Ectodermal cell (in vitro differentiated cells): ENCODE data around the gene ARHGEF28.

Source experiments
- H3K27ac ChIP-seq: 2 replicates; pipeline ENCODE4 v1.7.0; 2013; ENCODE audit warnings: mild to moderate bottlenecking, low read depth, low read length; ENCODE audit not compliant: insufficient read depth, poor library complexity, severe bottlenecking
- H3K27me3 ChIP-seq: 2 replicates; pipeline ENCODE4 v1.7.0; 2013; ENCODE audit warnings: mild to moderate bottlenecking, low read length; ENCODE audit not compliant: insufficient read depth, control insufficient read depth, poor library complexity, severe bottlenecking
- H3K36me3 ChIP-seq: one replicate; pipeline ENCODE4 v1.7.0; 2013; ENCODE audit warnings: low read length; ENCODE audit not compliant: control insufficient read depth, insufficient read depth
- H3K4me1 ChIP-seq: one replicate; pipeline ENCODE4 v1.7.0; 2013; ENCODE audit warnings: low read length; ENCODE audit not compliant: control insufficient read depth, insufficient read depth
- H3K4me3 ChIP-seq: 2 replicates; pipeline ENCODE4 v1.7.0; 2013; ENCODE audit warnings: low read depth, low read length, control low read depth; ENCODE audit not compliant: insufficient read depth
- H3K9me3 ChIP-seq: 2 replicates; pipeline ENCODE4 v1.7.0; 2013; ENCODE audit warnings: mild to moderate bottlenecking, low read length, moderate library complexity; ENCODE audit not compliant: control insufficient read depth
- WGBS, 2 experiments: methylation state at CpG; one replicate each; pipeline ENCODE4 v1.1.7; 2013; ENCODE audit warnings: missing lambda C conversion rate in 2 of 2; 5-methylcytosine and 5-hydroxymethylcytosine counted together

The ARHGEF28 gene

GRCh38 chr5:73638344-73639095, 12.5 kb downstream of the ARHGEF28 start:
- no peaks in the 10 kb centered on the region for H3K27me3 ChIP-seq
- no peak overlapping the region for H3K4me3 ChIP-seq
- H3K9me3 ChIP-seq, result no peaks in the 10 kb centered on the region
- 87% methylated on average over 3 of the region's 4 CpGs; no CpG with 5 or more reads in 1 of the 2 experiments for WGBS, 2 experiments
- no peak overlapping the region for H3K27ac ChIP-seq
- H3K4me1 ChIP-seq, result no peaks in the 10 kb centered on the region
- no peaks in the 10 kb centered on the region for H3K36me3 ChIP-seq

DNA sequence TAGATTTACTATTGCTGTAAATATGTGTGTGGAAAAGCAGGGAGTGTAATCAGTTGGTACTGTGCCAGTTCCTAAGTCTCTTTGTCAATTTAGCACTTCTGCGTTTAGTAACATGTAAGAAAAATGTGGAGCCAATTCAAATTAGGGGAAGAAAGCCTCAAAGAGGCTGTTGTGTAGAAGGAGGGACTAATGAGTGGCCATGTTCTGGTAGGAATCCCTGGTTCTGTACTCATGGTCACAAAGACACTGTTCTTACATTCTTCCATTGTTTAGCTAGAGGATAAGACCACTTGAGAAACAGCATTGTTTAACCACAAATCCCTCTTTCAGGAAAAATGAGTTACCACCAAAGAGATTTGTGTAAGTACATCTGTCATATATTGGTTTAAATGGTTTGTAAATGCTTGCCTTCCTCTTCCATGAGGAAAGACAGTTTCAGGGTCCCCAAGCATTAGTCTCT, 14.9 kb downstream of the ARHGEF28 start:
- H3K27ac ChIP-seq, result no peak overlapping the region
- no peaks in the 10 kb centered on the region for H3K4me1 ChIP-seq
- 81 to 82% methylated on average over 1 of the region's 1 CpG for WGBS, 2 experiments
- H3K36me3 ChIP-seq, result no peaks in the 10 kb centered on the region
- H3K9me3 ChIP-seq, result no peaks in the 10 kb centered on the region
- no peak overlapping the region for H3K4me3 ChIP-seq
- H3K27me3 ChIP-seq, result no peaks in the 10 kb centered on the region

DNA sequence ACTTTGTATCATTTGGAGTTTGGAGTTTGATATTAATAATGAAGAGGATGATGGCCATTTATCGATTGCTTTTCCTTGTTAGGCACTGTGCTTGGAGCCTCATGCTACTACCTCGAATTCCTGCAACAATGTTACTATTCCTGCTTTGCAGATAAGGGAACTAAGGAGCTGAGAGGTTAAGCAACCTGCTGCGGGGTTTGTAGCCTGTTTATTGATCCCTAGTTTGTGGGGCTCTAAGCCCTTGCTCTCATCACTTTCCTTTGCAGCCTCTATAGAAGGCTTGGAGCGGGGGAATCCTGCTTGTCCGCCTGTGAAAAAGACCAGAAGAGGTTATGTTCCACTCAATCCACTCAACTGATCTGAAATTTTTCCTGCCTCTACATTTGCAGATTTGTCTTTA, 15.8 kb downstream of the ARHGEF28 start:
- Histone ChIP-seq H3K4me3 (no peak overlapping the region), H3K9me3 (no peaks in the 10 kb centered on the region), H3K4me1 (no peaks in the 10 kb centered on the region), H3K27me3 (no peaks in the 10 kb centered on the region), H3K36me3 (no peaks in the 10 kb centered on the region), H3K27ac (no peak overlapping the region)
- 75 to 80% methylated on average over 5 of the region's 5 CpGs for WGBS, 2 experiments

GRCh38 chr5:73642344-73642743, 16.3 kb downstream of the ARHGEF28 start:
- WGBS, 2 experiments, result 82 to 89% methylated on average over 4 of the region's 4 CpGs
- no peak overlapping the region for H3K4me3 ChIP-seq
- no peaks in the 10 kb centered on the region for H3K4me1 ChIP-seq
- H3K27ac ChIP-seq, result no peak overlapping the region
- no peaks in the 10 kb centered on the region for H3K36me3 ChIP-seq
- H3K27me3 ChIP-seq, result no peaks in the 10 kb centered on the region
- H3K9me3 ChIP-seq, result no peaks in the 10 kb centered on the region

GRCh38 chr5:73644385-73644963, 18.5 kb downstream of the ARHGEF28 start:
- no peak overlapping the region for H3K27ac ChIP-seq
- H3K4me3 ChIP-seq, result no peak overlapping the region
- H3K9me3 ChIP-seq, result no peaks in the 10 kb centered on the region
- no peaks in the 10 kb centered on the region for H3K27me3 ChIP-seq
- 76 to 77% methylated on average over 3 of the region's 3 CpGs for WGBS, 2 experiments
- H3K36me3 ChIP-seq, result no peaks in the 10 kb centered on the region
- H3K4me1 ChIP-seq, result no peaks in the 10 kb centered on the region

DNA sequence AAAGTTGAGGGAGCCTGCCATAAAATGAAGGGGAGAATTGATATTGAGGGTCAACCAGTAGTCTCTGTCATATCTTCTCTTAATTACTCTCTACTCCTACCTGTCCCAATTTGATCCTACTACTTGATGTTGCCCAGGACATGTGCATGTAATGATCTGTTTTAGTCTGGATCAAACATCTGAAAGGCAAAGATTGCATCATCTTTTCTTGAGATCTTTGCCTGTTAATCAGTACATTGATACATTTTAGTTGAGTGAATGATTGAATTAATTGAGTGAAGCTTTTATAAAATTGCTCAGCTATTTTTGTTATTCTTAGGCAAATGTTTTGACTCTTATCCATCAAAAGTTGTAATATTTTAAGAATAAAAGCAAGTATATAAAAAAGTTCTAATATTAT, 21.7 kb downstream of the ARHGEF28 start:
- Histone ChIP-seq H3K27me3 (no peaks in the 10 kb centered on the region), H3K36me3 (no peaks in the 10 kb centered on the region), H3K4me3 (no peak overlapping the region), H3K27ac (no peak overlapping the region), H3K9me3 (no peaks in the 10 kb centered on the region), H3K4me1 (no peaks in the 10 kb centered on the region)

GRCh38 chr5:73648515-73648914, 22.5 kb downstream of the ARHGEF28 start:
- WGBS, 2 experiments, result 93 to 95% methylated on average over 1 of the region's 1 CpG
- no peaks in the 10 kb centered on the region for H3K9me3 ChIP-seq
- H3K4me3 ChIP-seq, result no peak overlapping the region
- no peaks in the 10 kb centered on the region for H3K36me3 ChIP-seq
- no peak overlapping the region for H3K27ac ChIP-seq
- H3K4me1 ChIP-seq, result no peaks in the 10 kb centered on the region
- H3K27me3 ChIP-seq, result no peaks in the 10 kb centered on the region

DNA sequence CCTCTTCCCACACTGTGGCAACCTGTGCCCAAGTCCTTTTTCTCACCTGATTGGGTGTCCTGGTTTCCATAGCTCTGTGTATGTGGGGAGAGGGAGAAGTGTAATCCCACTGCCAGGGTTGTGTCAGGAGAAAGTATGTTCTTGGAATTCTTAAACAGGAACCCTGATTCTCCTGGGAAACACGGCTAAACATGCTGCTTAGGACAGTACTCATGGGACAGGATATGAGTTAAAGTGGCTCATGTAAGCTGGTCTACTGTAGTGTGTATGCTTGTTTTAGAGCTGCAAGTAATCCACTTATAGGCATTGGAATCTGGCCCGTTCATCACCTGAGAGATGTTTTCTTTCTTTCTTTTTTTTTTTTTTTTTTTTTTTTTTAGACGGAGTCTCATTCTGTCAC, 23.9 kb downstream of the ARHGEF28 start:
- no peak overlapping the region for H3K4me3 ChIP-seq
- 87 to 89% methylated on average over 2 to 3 of the region's 3 CpGs for WGBS, 2 experiments

DNA sequence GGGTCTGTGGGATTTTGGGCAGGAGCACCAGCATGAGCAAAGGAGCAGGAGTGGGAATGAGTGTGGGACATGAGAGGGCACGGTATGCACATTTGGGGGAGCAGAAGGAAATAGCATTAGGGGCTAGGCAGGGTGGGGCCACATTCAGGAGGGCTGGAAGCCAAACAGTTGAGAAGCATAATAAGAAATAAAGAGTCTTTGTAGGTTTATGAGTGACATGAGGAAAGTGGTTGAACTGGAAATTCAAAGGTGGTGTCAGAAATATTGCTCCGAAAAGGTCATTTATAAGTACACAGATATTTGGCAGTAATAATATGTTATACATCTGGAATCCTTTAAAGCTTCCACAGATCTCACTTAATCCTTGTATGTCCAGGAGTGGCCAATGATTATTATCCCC, 26.4 kb downstream of the ARHGEF28 start:
- Histone ChIP-seq H3K27me3 (no peaks in the 10 kb centered on the region), H3K36me3 (no peaks in the 10 kb centered on the region), H3K27ac (no peak overlapping the region), H3K4me1 (no peaks in the 10 kb centered on the region), H3K9me3 (no peaks in the 10 kb centered on the region), H3K4me3 (no peak overlapping the region)
- 94 to 96% methylated on average over 1 to 2 of the region's 2 CpGs for WGBS, 2 experiments

More for the DNA sequence above, 23.9 kb downstream of the ARHGEF28 start:
- Histone ChIP-seq H3K9me3 (no peaks in the 10 kb centered on the region), H3K4me1 (no peaks in the 10 kb centered on the region), H3K27me3 (no peaks in the 10 kb centered on the region), H3K36me3 (no peaks in the 10 kb centered on the region), H3K27ac (no peak overlapping the region)

DNA sequence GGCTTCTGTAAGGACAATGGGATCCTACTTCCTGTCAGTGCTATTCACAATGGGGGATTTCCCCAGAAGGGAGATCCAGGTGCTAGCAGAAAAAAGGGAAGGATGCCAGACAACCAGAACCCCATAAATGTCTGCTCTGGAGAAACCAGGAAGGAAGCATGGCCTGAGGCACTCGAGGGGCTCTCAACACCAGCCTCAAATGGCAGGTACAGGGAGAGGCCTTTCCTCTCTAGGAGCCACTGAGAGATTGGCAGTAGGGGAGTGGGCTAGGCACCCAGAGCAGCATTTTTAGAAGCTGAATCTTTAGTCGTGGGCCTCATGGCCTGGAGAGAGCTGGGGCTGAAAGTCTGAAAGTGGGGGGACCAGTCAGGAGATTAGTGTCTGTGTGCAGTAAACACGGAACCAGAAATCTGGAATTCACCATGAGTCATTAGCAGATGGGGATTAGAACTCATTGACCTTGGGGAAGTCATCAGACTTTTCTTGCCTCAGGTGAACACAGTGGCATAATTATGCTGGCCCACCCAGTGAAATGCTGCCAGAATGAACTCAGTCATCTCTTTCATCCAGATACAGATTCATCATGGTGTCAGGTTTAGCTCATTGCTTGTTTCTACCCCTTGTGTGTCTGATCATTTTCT, 28.3 kb downstream of the ARHGEF28 start:
- Histone ChIP-seq H3K4me1 (no peaks in the 10 kb centered on the region), H3K4me3 (no peak overlapping the region), H3K36me3 (no peaks in the 10 kb centered on the region), H3K27ac (no peak overlapping the region), H3K9me3 (no peaks in the 10 kb centered on the region), H3K27me3 (no peaks in the 10 kb centered on the region)
- 89 to 93% methylated on average over 3 of the region's 3 CpGs for WGBS, 2 experiments
